ENCODE data around the gene EIF3A. TPM values are rescaled to one million over a fixed set of nuclear protein-coding genes. Genes with fewer than 3 reads are reported as not detected.
"Not testable (repeated sequence)": the region's sequence is repeated elsewhere in the genome, so short reads cannot be mapped to it uniquely, and the experiment has no call there.

EIF3A gene
- total RNA-seq, 2 experiments from 2014 or later: 132 to 150 TPM

- Mint-ChIP-seq H3K4me3 (no peak overlapping the region), H3K36me3 (ENCODE audit: low read depth) (peaks cover 22% of the 10 kb centered on the region), H3K27me3 (no peaks in the 10 kb centered on the region), H3K4me1 (peaks cover 8% of the 10 kb centered on the region), H3K9me3 (ENCODE audit: low read depth) (no peaks in the 10 kb centered on the region), H3K27ac (no peak overlapping the region)
- ATAC-seq (peak; percentile 30), DNase-seq (no peak)
- intact Hi-C loops (cut with DNase I, micrococcal nuclease): no loop called here
- ChIA-PET POLR2A (no interaction called here), CTCF (no interaction called here)
Measured at GRCh38 chr10:119113751-119114732, 33.4 kb upstream of the EIF3A start.

- CTCF ChIA-PET: no interaction called here
- DNase-seq (no peak), ATAC-seq (no peak)
- H3K9me3 Mint-ChIP-seq (ENCODE audit: low read depth): no peaks in the 10 kb centered on the region
- H3K27ac Mint-ChIP-seq: no peak overlapping the region
- intact Hi-C loops (cut with DNase I, micrococcal nuclease): no loop called here
- H3K4me3 Mint-ChIP-seq: no peak overlapping the region
- POLR2A ChIA-PET: interaction anchor here (0.6 kb wide), 1 partner anchor 33 kb away, joined by 3 read pairs; no protein-coding TSS in a partner anchor
- no peaks in the 10 kb centered on the region for H3K27me3 Mint-ChIP-seq
- peaks cover 19% of the 10 kb centered on the region for H3K36me3 Mint-ChIP-seq (ENCODE audit: low read depth)
- peaks cover 8% of the 10 kb centered on the region for H3K4me1 Mint-ChIP-seq
Measured at GRCh38 chr10:119112056-119112455, 31.4 kb upstream of the EIF3A start.

- H3K36me3 Mint-ChIP-seq (ENCODE audit: low read depth); ATAC-seq; CTCF ChIA-PET; DNase-seq; POLR2A ChIA-PET; H3K27me3 Mint-ChIP-seq; H3K27ac Mint-ChIP-seq; H3K4me3 Mint-ChIP-seq; H3K4me1 Mint-ChIP-seq; H3K9me3 Mint-ChIP-seq (ENCODE audit: low read depth): not testable (repeated sequence)
- intact Hi-C loops (cut with DNase I, micrococcal nuclease): loop anchor here in 1 of 2 experiments (10.0 kb wide), 2 partner anchors 617 to 763 kb away; partner anchors contain the start of genes FAM204A and INPP5F
Measured at GRCh38 chr10:119107771-119108170, 27.2 kb upstream of the EIF3A start.

- H3K36me3 Mint-ChIP-seq (ENCODE audit: low read depth); H3K27me3 Mint-ChIP-seq; H3K4me3 Mint-ChIP-seq; H3K27ac Mint-ChIP-seq; H3K9me3 Mint-ChIP-seq (ENCODE audit: low read depth); H3K4me1 Mint-ChIP-seq; DNase-seq; POLR2A ChIA-PET; CTCF ChIA-PET; ATAC-seq: not testable (repeated sequence)
- intact Hi-C loops (cut with DNase I, micrococcal nuclease): loop anchor here in 1 of 2 experiments (10.0 kb wide), 2 partner anchors 618 to 762 kb away; partner anchors contain the start of genes FAM204A and INPP5F
Measured at GRCh38 chr10:119107106-119107505, 26.5 kb upstream of the EIF3A start.

- CTCF ChIA-PET: interaction anchor here (1.1 kb wide), 1 partner anchor 28 kb away, joined by 3 read pairs; no protein-coding TSS in a partner anchor
- H3K4me1 Mint-ChIP-seq; H3K27me3 Mint-ChIP-seq; ATAC-seq; H3K27ac Mint-ChIP-seq; H3K36me3 Mint-ChIP-seq (ENCODE audit: low read depth); H3K9me3 Mint-ChIP-seq (ENCODE audit: low read depth); DNase-seq; POLR2A ChIA-PET: not testable (repeated sequence)
- intact Hi-C loops (cut with DNase I, micrococcal nuclease): loop anchor here (2.0 to 10.0 kb wide), 3 partner anchors 59 to 761 kb away; partner anchors contain the start of genes FAM204A (in 1 of the 2), INPP5F (in 1 of the 2) and SFXN4 (in 1 of the 2)
- peak overlapping the region; percentile 10 for H3K4me3 Mint-ChIP-seq
Measured at GRCh38 chr10:119105899-119106298, 25.3 kb upstream of the EIF3A start.

GRCh38 chr10:119105155-119105554, 24.5 kb upstream of the EIF3A start:
- H3K36me3 Mint-ChIP-seq (ENCODE audit: low read depth): peaks cover 6% of the 10 kb centered on the region
- POLR2A ChIA-PET: interaction anchor here (1.0 kb wide), 1 partner anchor 26 kb away, joined by 3 read pairs; no protein-coding TSS in a partner anchor
- CTCF ChIA-PET: interaction anchor here (0.8 to 1.3 kb wide), 3 partner anchors 11 to 26 kb away, joined by 3 to 5 read pairs (median 3); no protein-coding TSS in a partner anchor

GRCh38 chr10:119104654-119105015, 24.0 kb upstream of the EIF3A start:
- H3K27ac Mint-ChIP-seq: no peak overlapping the region

More at GRCh38 chr10:119105155-119105554, 24.5 kb upstream of the EIF3A start:
- Mint-ChIP-seq H3K9me3 (ENCODE audit: low read depth) (no peaks in the 10 kb centered on the region), H3K27ac (no peak overlapping the region), H3K27me3 (no peaks in the 10 kb centered on the region), H3K4me1 (peaks cover 10% of the 10 kb centered on the region), H3K4me3 (peak overlapping the region; percentile 70)
- DNase-seq (no peak), ATAC-seq (no peak)
- intact Hi-C loops (cut with DNase I, micrococcal nuclease): loop anchor here (2.0 to 10.0 kb wide), 3 partner anchors 60 to 760 kb away; partner anchors contain the start of genes FAM204A (in 1 of the 2), INPP5F (in 1 of the 2) and SFXN4 (in 1 of the 2)

GRCh38 chr10:119103903-119104653, 23.5 kb upstream of the EIF3A start, which contains the start of gene DENND10:
DENND10 (plus strand) TSS chr10:119104113; CDS start chr10:119104143, 30 bp downstream.
- H3K4me3 Mint-ChIP-seq: peak within 1 kb of the TSS; percentile 70
- no peak within 1 kb of the TSS for H3K27ac Mint-ChIP-seq
- ATAC-seq: peak; percentile 92

More at GRCh38 chr10:119104654-119105015, 24.0 kb upstream of the EIF3A start:
- Mint-ChIP-seq H3K36me3 (ENCODE audit: low read depth) (peaks cover 6% of the 10 kb centered on the region), H3K9me3 (ENCODE audit: low read depth) (no peaks in the 10 kb centered on the region), H3K4me1 (peaks cover 10% of the 10 kb centered on the region), H3K27me3 (no peaks in the 10 kb centered on the region), H3K4me3 (peak overlapping the region; percentile 70)
- intact Hi-C loops (cut with DNase I, micrococcal nuclease): loop anchor here (1.0 to 10.0 kb wide), 9 partner anchors 24 to 760 kb away; partner anchors contain the start of genes EIF3A (in 2 of the 2), SFXN4 (in 2 of the 2), FAM204A (in 1 of the 2) and INPP5F (in 1 of the 2)
- POLR2A ChIA-PET: interaction anchor here (1.0 kb wide), 2 partner anchors 25 to 27 kb away, joined by 3 read pairs; no protein-coding TSS in a partner anchor
- no peak for DNase-seq
- CTCF ChIA-PET: interaction anchor here (0.6 to 1.3 kb wide), 4 partner anchors 11 to 27 kb away, joined by 3 to 5 read pairs (median 3); no protein-coding TSS in a partner anchor
- ATAC-seq: no peak

GRCh38 chr10:119103241-119103902, 22.8 kb upstream of the EIF3A start:
- intact Hi-C loops (cut with DNase I, micrococcal nuclease): loop anchor here in 1 of 2 experiments (1.0 to 10.0 kb wide), 3 partner anchors 11 to 759 kb away; partner anchors contain the start of genes FAM204A and INPP5F
- no peak for ATAC-seq
- H3K27me3 Mint-ChIP-seq: no peaks in the 10 kb centered on the region
- ChIA-PET POLR2A (no interaction called here), CTCF (interaction anchor here (0.6 kb wide), 2 partner anchors 23 to 413 kb away, joined by 3 to 4 read pairs; no protein-coding TSS in a partner anchor)
- peak overlapping the region; percentile 68 for H3K4me3 Mint-ChIP-seq
- no peak for DNase-seq
- peaks cover 5% of the 10 kb centered on the region for H3K36me3 Mint-ChIP-seq (ENCODE audit: low read depth)
- H3K9me3 Mint-ChIP-seq (ENCODE audit: low read depth): no peaks in the 10 kb centered on the region
- H3K4me1 Mint-ChIP-seq: peaks cover 10% of the 10 kb centered on the region
- no peak overlapping the region for H3K27ac Mint-ChIP-seq

More at GRCh38 chr10:119103903-119104653, 23.5 kb upstream of the EIF3A start, which contains the start of gene DENND10:
- ChIA-PET CTCF (interaction anchor here (0.6 to 1.3 kb wide), 5 partner anchors 12 to 27 kb away, joined by 3 to 5 read pairs (median 3); no protein-coding TSS in a partner anchor), POLR2A (interaction anchor here (1.0 kb wide), 2 partner anchors 25 to 28 kb away, joined by 3 read pairs; no protein-coding TSS in a partner anchor)
- intact Hi-C loops (cut with DNase I, micrococcal nuclease): loop anchor here (1.0 to 10.0 kb wide), 10 partner anchors 12 to 759 kb away; partner anchors contain the start of genes EIF3A (in 2 of the 2), SFXN4 (in 2 of the 2), FAM204A (in 1 of the 2) and INPP5F (in 1 of the 2)
- H3K9me3 Mint-ChIP-seq (ENCODE audit: low read depth): no peaks in the 10 kb centered on the region
- DNase-seq: peak; percentile 90
- no peaks in the 10 kb centered on the region for H3K27me3 Mint-ChIP-seq
- peaks cover 5% of the 10 kb centered on the region for H3K36me3 Mint-ChIP-seq (ENCODE audit: low read depth)
- H3K4me1 Mint-ChIP-seq: peaks cover 10% of the 10 kb centered on the region
